Progenitor cell of endocrine pancreas (in vitro differentiated cells): ENCODE data around the gene SNED1. TPM values are rescaled to one million over a fixed set of nuclear protein-coding genes. Genes with fewer than 3 reads are reported as not detected.

Source experiments
- DNase-seq: peaks from one replicate; pipeline ENCODE4 v3.0.0; 2021; ENCODE audit warnings: low spot score; ENCODE audit not compliant: unreplicated experiment
- H3K27ac Mint-ChIP-seq: 2 replicates; pipeline ENCODE4 v1.8.0; 2021; ENCODE audit warnings: mild to moderate bottlenecking, moderate library complexity, mixed read lengths
- H3K27me3 Mint-ChIP-seq: 2 replicates; pipeline ENCODE4 v1.8.0; 2021; ENCODE audit warnings: mixed read lengths
- H3K36me3 Mint-ChIP-seq: 2 replicates; pipeline ENCODE4 v1.8.0; 2022; ENCODE audit warnings: mixed read lengths; ENCODE audit not compliant: insufficient read depth
- H3K4me1 Mint-ChIP-seq: 2 replicates; pipeline ENCODE4 v1.8.0; 2021; ENCODE audit warnings: low read depth, mixed read lengths
- H3K4me3 Mint-ChIP-seq: 2 replicates; pipeline ENCODE4 v1.8.0; 2021; ENCODE audit warnings: low read depth, mild to moderate bottlenecking, moderate library complexity, mixed read lengths
- H3K9me3 Mint-ChIP-seq: 2 replicates; pipeline ENCODE4 v1.8.0; 2021; ENCODE audit warnings: low read depth, mixed read lengths
- CTCF ChIP-seq: fragments of 200-600 bp; sonication (generic); IDR thresholded peaks from one replicate; pipeline ENCODE4 v1.5.0; 2021; ENCODE audit warnings: antibody characterized with exemption, mild to moderate bottlenecking; ENCODE audit not compliant: unreplicated experiment
- total RNA-seq: library from RNA; stranded (reverse); gene quantifications from 2 replicates; pipeline ENCODE4 v1.2.1, GENCODE V29; 2021

SNED1 gene
- total RNA-seq, 1 donor from 2014 or later, result 2.2 TPM

DNA sequence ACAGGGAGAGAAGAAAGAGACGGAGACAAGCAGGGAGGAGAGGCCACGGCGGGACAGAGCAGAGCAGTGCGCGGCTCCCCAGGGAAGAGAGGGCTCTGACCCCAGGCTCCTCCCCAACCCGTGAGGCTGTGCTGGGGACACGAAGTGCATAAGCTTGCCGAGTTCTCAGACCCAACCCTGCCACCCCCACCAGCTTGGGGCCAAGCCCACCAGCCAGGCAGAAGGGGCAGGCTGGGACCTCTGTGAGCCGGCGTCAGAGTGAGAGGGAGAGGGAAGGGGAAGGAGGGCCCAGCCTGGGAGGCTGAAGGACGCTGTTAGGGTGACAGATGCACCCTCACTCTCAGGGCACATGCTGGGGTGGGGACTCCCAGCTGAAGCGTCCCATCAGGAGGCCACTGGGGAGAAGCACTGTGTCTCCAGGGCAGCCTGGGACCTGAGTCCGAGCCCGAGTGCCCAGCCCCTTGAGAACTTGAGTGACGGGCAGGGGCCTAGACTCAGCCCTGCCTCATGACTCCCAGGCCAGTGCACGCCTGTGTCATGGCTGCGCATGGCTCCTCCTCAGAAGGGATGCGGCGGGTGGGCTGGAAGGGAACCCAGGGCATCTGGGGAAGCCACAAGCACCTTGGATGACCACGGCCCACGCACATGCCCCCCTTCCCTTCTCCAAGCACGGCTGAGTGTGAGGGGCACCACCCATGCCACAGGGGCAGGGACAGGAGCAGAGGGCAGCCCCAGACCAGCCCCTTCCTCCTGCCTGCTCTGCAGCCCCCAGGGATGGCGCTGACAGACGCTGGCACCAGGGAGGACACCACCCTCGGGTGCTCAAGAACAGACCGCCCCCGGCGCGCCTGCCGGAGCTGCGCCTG lies 72.6 kb downstream of the SNED1 start:
- Mint-ChIP-seq H3K27me3 (peaks cover 9% of the 10 kb centered on the region), H3K36me3 (peaks cover 1% of the 10 kb centered on the region), H3K27ac (no peak overlapping the region), H3K4me1 (no peaks in the 10 kb centered on the region), H3K4me3 (no peak overlapping the region), H3K9me3 (no peaks in the 10 kb centered on the region)
- no peak for DNase-seq
- TF ChIP-seq CTCF, result no peak

DNA sequence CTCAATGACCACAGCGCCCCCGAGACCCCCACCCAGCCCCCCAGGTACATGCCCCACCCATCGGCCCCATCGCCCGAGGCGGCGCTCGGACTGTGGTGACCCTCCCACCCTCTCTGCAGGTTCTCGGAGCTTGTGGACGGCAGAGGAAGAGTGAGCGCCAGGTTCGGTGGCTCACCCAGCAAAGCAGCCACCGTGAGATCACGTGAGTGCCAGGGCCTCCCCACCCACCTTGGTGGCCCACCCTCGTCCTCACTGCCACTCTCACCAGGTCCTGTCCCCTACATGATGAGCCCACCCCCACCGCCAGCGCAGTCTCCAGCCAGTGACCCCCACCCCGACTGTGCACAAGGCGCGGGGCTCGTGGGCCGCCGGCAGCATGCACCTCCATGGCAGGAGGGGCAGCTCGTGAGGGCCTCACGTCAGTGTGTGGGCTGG lies 73.3 kb downstream of the SNED1 start:
- H3K9me3 Mint-ChIP-seq, result no peaks in the 10 kb centered on the region
- H3K36me3 Mint-ChIP-seq, result peaks cover 1% of the 10 kb centered on the region
- no peak overlapping the region for H3K4me3 Mint-ChIP-seq
- peaks cover 6% of the 10 kb centered on the region for H3K27me3 Mint-ChIP-seq
- no peak overlapping the region for H3K27ac Mint-ChIP-seq
- no peak for TF ChIP-seq CTCF
- DNase-seq, result no peak
- no peaks in the 10 kb centered on the region for H3K4me1 Mint-ChIP-seq

DNA sequence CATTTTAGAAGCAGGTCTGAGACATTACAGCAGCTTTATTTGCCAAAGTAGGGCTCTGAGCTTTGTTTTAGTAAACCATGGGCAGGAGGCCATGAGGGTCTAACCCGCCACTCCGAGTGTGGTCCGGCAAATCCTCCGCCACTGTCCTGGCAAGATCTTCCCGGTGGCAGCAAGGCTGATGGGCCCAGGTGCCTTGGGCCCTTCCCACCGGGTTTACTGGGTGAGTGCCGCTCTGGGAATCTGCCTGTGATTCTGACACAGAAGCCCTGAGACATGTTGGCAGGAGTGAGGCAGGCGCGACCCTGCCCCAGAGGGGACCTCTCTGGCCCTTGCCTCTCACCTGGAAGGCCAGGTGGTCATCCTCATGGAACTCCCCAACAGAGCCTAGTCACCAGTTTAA lies 73.7 kb downstream of the SNED1 start:
- Mint-ChIP-seq H3K27me3 (peaks cover 6% of the 10 kb centered on the region), H3K9me3 (no peaks in the 10 kb centered on the region), H3K4me1 (no peaks in the 10 kb centered on the region), H3K36me3 (peaks cover 1% of the 10 kb centered on the region), H3K27ac (peak overlapping the region; percentile 73), H3K4me3 (no peak overlapping the region)
- TF ChIP-seq CTCF, result no peak
- DNase-seq, result no peak

DNA sequence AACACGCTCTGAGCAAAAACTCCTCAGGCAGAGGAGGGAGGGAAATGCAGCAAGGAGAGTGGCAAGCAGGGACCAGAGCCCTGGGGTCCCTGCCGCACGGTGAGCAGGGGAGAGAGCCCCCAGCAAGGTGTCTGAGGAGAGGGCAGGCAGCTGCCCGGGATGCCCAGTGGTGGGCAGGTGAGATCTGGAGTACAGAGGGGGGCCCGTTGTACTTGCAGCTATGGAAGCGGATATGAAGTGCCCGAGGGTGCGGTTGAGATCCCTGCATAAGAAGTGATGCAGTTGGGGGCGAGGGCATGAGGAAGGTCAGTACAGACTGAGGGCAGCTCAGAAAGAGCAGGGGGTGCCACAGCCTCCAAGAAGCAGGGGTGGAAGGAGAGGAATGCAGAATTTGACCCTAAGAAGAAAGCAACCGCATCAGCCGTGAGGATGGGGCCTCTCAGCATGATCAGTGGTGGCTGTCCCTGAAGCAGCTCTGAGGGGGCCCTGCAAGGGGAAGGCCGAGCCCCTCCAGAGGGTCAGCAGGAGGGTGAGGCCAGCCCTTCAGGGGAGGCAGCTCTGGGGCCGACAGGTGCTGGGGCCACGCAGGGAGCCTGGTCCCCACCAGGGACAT lies 74.2 kb downstream of the SNED1 start:
- no peaks in the 10 kb centered on the region for H3K9me3 Mint-ChIP-seq
- H3K4me1 Mint-ChIP-seq, result no peaks in the 10 kb centered on the region
- no peak overlapping the region for H3K4me3 Mint-ChIP-seq
- no peak for TF ChIP-seq CTCF
- peaks cover 6% of the 10 kb centered on the region for H3K27me3 Mint-ChIP-seq
- peaks cover 1% of the 10 kb centered on the region for H3K36me3 Mint-ChIP-seq
- no peak for DNase-seq
- peak overlapping the region; percentile 73 for H3K27ac Mint-ChIP-seq

GRCh38 chr2:241073166-241074064 lies 75.0 kb downstream of the SNED1 start:
- H3K27ac Mint-ChIP-seq, result no peak overlapping the region
- no peak for DNase-seq
- peaks cover 6% of the 10 kb centered on the region for H3K27me3 Mint-ChIP-seq
- no peak for TF ChIP-seq CTCF
- peaks cover 1% of the 10 kb centered on the region for H3K36me3 Mint-ChIP-seq
- H3K9me3 Mint-ChIP-seq, result no peaks in the 10 kb centered on the region
- no peaks in the 10 kb centered on the region for H3K4me1 Mint-ChIP-seq
- no peak overlapping the region for H3K4me3 Mint-ChIP-seq
